DMS79 (cell line): Measurements from ENCODE around the gene MYO9A.
"Not testable (repeated sequence)": the region's sequence is repeated elsewhere in the genome, so short reads cannot be mapped to it uniquely, and the experiment has no call there.

Source experiments
- DNase-seq: peaks from one replicate; lab custom pipeline; 2025; lab: John Stamatoyannopoulos, UW

Gene MYO9A

DNA sequence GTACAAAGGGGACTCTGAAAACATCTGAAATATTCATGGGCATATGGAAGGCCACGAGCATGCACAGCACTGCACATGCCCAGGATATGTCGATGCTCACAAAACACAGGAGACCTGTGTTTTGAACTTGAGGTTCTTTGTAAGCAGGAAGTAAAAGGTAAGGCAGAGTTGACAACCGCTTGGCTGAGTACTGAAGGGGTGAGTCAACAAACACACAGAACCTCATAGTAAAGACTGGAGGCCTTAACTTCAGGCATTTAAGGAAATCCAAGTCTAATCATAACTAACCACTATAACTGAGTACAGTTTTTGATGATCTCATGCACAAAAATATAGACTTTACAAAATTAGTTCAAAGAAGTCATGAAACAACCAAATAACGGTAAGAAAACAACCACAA is 80.6 kb downstream of the MYO9A start:
- DNase-seq = no peak

DNA sequence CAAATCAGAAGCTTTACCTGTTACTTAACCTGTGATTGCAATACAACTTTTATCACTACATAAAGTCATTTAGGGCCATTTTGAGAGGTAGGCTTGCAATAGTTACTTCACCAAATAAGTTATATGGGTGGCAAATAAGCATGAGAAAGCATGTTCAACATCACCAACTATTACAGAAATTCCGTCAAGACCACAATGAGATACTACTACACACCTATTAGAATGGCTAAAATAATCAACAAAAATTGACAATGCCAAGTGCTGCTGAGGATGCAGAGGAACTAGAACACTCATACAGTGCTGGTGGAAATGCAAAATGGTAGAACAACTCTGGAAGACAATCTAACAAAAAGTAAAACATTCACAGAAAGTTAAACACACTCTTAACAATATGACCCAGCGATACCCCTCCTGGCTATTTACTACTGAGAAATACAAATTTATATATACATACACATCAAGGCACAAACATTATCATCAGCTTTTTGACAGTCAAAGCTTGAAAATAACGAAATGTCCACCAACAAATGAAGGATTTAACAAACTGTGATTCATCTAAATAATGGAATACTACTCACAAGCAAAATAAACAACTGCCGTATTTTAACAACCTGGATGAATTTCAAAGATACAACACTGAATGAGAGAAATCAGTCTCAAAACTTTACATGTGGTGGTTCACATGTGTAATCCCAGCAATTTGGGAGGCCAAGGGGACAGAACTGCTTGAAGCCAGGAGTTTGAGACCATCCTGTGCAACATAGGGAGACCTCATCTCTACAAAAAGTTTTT is 82.9 kb downstream of the MYO9A start:
- DNase-seq = no peak

DNA sequence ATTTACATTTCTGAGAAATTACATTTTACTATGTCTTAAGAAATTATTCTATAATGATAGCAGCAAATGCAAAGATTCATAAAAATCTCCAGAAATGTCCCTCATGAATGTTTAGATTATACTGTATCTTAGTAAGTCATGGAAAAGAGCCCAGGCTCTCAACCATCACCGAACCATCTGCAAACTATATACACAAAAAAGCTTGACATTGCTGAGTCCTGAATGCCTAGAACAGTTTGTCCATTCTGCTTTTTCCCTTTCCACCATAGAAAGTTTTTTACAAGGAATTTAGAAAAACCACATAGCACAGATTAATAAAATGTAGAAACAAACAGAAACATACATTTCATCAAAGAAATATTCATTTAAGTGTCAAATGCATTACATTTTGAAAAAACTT is 83.6 kb downstream of the MYO9A start:
- no peak for DNase-seq

DNA sequence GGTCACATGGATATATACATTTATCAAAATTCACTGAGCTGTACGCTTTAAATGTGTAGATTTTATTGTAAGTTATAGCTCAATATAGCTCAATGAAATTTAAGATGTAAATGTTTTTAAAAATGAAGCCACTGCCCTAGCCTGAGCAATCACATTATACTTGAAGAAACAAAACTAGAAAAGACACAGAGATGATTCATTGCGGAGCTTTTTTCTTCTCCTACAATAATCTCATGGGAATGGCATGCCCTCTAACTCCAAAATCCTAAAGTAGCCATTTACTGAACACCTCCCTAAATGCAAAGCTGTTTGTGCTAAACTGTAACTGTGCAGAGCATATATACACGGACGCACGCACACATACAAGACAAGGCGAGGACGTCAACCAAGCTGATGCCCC is 84.2 kb downstream of the MYO9A start:
- DNase-seq = no peak

DNA sequence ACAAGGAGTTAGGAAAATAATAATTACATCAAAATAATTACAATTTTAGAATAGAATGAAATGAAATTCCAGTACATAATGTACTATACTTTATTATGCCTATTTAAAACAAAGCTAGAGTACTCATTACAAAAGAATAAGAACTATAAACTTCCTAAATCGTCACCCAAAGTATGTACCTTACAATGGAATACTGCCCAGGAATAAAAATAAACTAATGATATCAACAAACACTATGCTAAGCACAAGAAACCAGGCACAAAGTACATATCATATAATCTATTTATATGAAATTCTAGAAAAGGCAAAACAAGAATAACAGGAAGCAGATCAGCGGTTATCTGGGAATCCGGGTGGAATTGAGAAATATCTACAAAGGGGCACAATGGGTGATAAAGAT is 84.7 kb downstream of the MYO9A start:
- DNase-seq = no peak

DNA sequence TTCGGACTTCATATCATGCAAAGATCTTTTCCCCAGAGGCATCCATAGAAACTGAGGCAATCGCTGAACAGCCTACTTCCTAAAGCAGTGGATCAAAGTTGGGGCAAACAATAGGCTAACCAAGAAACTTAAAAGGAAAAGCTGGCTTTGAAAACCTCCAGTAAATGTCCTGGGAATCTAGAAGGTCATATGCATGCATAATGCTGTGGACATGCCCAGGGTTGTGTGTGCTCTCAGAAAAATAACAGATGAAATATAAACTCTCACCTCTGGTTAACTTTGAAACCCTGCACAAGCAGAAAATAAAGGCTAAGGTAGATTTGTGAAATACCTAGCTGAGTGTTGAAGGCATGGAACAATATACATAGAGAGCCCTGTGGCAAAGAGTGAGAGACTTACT is 96.3 kb downstream of the MYO9A start:
- no peak for DNase-seq

DNA sequence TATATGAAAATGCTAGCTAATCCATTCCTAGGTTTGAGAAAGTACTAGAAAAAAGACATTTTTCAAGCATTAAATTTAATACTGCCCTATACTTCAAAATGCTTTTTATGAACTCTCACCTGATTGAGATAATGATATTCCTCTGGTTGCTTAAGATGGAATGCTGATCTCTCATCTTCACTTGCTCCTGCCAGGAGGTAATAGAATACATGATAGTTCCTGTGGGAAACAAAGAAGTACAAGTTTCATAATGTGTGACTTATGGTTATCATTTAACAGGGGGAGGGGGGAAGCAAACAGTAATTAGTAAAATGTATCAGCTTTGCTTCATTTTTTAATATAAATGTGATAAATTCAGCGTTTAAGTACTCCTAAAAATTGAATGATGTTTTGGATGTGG is 97.2 kb downstream of the MYO9A start:
- DNase-seq = no peak

DNA sequence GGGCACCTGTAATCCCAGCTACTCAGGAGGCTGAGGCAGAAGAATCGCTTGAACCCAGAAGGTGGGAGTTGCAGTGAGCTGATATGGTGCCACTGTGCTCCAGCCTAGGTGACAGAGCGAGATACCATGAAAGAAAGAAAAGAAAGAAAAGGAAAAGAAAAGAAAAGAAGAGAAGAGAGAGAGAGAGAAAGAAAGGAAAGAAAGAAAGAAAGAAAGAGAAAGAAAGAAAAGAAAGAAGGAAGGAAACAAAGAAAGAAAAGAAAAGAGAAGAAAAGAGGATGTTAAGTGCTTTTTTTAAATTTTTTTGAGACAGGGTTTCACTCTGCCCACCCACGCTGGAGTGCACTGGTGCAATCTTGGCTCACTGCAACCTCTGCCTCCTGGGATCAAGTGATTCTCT is 103.4 kb downstream of the MYO9A start:
- DNase-seq = not testable (repeated sequence)

DNA sequence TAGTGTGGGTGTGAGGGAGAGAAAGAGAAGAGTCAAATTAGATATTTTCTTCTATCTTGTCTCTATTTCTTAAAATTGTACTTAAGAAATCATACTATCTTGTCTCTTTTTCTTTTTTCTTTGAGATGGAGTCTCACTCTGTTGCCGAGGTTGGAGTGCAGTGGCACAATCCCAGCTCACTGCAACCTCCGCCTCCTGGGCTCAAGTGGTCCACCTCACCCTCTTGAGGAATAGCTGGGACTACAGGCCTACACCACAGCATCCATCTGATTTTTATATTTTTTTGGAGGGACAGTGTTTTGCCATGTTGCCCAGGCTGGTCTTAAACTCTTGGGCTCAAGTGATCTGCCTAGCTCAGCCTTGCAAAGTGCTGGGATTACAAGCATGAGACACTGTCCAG is 104.2 kb downstream of the MYO9A start:
- no peak for DNase-seq

DNA sequence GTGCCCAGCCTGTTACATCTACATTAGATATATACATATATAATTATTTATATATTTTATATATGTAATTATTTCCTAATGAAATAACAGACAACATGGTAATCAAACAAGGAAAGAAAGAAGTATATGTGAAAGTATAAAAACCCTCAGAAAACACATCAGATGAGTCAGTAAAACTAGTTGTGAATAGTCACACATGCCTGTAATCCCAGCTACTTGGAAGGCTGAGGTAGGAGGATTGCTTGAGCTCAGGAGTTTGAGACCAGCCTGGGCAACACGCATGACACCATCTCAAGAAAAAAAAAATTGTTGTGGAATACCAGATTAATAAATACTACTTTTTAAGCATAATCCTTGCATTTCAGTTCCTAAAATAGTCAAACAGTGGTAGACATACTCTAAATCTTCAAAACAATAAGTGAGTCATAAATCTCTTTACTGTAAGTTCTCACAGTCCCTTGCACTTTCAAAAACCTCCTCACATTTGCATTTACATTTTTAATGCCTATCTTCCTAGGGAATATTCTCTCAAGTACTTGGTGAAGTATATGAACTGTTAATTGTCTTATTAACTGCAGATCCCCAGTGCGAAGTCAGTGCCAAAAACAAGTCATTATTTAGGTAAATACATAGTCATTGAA is 106.5 kb downstream of the MYO9A start:
- DNase-seq = no peak

DNA sequence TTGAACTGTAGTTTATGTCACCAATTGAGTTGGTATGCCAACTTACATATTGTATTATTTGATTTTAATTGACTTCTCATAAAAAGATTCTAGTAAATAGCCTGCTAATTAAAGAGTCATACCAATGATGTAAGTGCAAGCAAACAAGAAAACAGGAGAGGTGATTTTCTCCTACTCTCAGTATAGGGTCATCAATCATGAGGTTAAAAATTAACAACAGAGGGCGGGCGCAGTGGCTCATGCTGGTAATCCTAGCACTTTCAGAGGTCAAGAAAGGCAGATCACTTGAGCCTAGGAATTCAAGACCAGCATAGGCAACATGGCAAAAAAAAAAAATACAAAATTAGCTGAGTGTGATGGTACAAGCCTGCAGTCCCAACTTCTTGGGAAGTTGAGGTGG is 108.7 kb downstream of the MYO9A start:
- DNase-seq = no peak

DNA sequence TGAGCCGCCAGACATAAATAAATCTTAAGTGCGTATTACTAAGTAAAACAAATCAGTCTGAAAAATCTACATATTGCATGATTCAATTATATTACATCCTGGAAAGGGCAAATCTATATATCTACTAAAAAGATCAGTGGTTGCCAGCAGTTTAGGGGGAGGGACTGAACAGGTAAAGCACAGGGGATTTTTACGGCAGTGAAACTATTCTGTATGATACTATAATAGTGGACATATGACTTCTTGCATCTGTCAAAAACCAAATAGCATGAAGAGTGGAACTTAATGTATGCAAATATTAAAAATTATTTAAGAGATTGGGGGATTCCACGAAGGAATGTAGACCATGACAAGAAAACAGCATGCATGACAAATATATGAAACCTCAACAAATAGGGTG is 111.6 kb downstream of the MYO9A start:
- DNase-seq = no peak

DNA sequence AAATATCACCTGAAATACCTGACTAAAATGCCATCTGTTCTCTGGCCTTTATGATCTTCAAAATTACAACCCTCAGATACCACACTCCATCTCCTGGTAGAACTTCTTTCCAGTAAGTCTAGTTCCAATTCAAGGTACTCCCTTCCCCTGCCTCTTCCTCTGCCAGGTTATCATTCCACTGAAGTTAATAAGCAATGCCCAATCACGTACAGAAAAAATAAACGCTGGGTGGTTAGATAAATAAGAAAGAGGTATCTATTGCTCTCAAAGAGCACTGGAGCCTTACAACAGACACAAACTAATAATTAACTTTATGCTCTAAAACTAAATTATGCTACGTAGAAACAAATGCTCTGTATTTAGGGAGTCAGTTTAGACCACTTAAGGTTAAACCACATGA is 112.5 kb downstream of the MYO9A start:
- no peak for DNase-seq

DNA sequence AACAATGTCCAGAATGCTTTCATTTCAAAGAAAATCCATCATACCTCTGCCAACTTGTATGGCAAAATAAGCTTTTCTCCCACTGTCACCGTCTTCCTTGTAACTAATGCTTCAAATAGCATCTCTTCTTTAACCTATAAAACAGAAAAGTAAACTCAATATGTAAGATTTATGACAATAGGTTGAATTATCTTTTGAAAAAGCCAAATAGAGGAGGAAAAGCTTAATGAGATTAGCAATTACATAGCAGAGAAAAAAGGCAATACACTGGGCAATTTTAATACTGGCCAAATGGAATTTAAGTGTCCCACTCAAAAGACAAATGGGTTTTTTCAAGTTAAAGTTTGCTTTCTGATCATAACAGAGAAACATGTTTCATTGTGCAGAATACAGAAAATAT is 118.1 kb downstream of the MYO9A start:
- no peak for DNase-seq

DNA sequence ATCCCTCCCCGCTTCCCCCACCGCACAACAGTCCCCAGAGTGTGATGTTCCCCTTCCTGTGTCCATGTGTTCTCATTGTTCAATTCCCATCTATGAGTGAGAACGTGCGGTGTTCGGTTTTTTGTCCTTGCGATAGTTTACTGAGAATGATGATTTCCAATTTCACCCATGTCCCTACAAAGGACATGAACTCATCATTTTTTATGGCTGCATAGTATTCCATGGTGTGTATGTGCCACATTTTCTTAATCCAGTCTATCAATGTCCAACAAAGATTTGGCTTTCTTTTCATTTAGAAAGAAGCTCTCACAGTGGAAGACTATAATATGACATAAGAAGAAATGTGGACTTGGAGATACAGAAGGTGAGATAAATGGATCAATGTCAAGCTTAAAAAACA is 119.2 kb downstream of the MYO9A start:
- DNase-seq = not testable (repeated sequence)

DNA sequence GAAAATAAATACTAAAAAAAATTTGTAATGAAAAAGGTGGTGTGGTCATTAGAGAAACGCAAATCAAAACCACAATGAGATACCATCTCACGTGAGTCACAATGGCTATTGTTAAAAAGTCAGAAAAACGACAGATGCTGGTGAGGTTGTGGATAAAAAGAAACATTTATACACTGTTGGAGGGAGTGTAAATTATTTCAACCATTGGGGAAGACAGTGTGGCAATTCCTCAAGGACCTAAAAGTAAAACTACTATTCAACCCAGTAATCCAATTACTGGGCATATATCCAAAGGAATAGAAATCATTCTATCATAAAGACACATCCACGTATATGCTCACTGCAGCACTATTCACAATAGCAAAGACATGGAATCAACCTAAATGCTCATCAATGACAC is 120.3 kb downstream of the MYO9A start:
- DNase-seq = no peak

DNA sequence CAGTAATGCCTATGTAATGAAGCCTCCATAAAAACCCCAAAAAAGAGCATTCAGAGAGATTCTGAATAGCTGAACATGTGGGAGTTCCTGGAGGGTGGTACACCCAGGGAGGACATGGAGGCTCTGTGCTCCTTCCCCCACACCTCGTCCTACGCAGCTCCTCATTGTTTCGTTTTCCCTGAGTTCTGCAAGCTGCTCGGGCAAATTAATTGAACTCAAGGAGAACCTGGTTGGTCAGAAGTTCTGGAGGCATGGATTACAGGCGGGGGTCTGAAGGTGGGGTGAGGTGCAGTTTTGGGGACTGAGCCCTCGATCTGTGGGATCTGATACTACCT is 142.2 kb downstream of the MYO9A start:
- DNase-seq = no peak

DNA sequence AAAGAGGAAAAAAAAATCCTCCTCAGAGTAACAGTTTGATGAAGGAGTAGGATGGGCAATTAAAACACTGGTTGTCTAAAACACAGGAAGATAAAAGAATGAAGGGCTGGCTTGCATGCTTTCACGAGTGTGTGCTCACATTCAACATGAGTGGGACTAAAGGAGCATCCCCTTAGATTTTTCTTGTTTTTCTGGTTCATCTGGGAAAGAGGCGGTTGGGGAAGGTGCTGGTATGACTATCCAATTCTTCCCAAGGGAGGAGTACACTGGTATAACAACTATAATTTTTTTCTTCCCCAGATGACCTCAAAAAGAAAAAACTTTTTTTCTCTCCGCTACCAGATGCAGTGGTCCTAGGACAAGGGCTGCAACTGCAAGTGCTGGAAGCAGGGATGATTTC is 143.7 kb downstream of the MYO9A start:
- no peak for DNase-seq

DNA sequence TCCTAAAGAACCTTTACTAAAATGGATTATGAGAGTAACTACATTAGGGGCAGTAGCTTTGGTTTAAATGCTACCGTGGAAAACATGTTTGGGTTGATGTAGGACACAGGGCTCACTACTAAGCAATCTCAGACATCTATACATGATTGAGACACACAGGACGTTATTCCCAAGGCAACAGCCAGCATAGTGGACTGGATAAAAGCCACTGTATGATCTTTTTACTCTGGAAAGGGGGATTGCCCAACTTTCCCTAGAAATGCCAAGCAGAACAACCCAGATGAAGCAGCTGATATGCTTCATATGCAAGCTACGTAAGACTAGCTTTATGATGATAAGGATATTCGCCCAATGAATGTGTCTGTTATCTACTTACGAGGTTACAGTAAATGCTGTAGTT is 144.6 kb downstream of the MYO9A start:
- DNase-seq = no peak

DNA sequence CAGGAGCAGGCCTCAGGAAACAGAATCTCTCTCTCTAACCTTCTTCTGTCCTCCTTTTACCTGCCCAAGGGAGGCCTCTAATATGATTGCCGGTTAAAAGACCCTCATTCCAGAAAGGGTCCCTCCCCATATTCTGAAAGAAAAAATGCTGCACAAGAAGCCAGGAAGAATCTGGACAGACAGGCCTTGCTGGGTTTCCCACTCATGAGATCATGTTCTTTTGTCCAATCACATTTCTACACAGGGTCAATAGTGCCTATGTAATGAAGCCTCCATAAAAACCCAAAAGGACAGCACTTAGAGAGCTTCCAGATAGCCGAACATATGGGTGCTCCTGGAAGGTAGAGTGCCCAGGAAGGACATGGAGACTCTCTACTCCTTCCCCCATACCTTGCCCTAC is 146.0 kb downstream of the MYO9A start:
- no peak for DNase-seq

DNA sequence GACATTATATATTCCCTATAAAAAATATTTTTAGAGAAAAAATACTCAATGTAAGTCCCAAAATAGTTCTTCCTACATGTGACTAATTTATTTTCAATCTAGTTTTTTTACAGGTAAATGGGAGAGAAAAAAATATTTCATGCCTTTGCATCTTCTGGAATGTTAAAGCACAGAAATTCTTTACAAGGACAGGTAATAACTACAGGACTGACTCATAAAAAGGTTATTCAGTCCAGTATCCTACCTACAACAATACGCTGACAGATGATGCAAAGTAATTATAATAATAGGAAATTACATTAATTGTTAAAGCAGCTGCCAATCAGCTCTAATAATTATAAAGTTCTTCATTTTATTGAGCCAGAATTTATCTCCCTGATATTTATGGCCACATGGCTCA is 147.5 kb downstream of the MYO9A start:
- DNase-seq = no peak

DNA sequence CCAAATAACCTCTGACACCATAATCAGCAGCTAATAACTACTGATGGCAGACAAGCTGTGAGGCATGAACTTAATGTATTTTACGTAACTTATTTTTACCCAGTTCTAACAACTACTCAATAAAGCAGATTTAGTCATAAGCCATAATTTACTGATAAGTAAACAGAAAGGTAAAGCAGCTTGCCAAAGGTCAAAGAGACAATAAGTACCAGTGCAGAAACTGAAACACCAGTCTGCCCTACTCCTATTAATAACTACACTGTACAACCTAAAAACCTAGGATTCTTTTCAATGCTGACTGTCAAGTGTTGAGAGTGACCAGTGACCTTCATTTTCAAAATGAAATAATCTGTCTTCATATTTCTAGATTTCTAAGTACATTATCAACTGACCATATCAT is 155.4 kb downstream of the MYO9A start:
- no peak for DNase-seq

DNA sequence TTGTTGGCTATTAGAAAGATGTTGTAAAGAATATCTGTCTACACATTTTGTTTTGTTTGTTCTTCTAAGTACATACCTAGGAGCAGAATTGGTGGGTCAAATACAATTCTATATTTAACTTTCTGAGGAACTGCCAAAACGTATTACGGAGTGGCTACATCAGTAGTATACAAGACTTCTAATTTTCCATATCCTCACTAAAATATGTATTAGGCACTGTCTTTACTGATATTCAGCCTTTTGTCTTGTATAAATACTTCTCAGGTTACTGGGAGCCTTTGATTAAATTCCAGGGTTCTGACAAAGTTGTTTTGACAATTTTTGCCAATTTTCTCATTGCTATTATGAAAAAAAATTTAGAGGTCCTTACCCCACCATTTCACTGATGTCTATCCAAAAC is 160.9 kb downstream of the MYO9A start:
- no peak for DNase-seq

DNA sequence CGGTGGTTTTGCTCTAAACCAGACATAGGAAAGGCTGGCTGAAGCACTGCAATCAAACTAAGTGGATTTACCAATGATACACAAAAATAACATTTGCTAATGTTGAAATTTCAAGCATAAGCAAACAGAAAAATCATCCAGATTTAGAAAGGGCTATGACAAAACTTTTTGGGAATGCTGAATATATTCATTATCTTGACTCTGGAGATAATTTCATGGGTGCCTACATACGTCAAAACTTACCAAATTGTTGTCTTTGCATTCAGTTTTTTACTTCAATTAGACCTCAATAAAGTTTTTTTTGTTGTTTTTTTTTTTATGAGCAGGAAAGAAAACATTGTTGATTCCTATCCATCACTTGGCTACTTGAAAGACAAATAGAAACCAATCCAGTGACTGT is 166.8 kb downstream of the MYO9A start:
- DNase-seq = no peak
